ENCODE measurements around the gene PPIH. TPM values are rescaled to one million over a fixed set of nuclear protein-coding genes. Genes with fewer than 3 reads are reported as not detected.

Gene PPIH
- polyA plus RNA-seq, 1 donor from 2014 or later, result 85.0 TPM

DNA sequence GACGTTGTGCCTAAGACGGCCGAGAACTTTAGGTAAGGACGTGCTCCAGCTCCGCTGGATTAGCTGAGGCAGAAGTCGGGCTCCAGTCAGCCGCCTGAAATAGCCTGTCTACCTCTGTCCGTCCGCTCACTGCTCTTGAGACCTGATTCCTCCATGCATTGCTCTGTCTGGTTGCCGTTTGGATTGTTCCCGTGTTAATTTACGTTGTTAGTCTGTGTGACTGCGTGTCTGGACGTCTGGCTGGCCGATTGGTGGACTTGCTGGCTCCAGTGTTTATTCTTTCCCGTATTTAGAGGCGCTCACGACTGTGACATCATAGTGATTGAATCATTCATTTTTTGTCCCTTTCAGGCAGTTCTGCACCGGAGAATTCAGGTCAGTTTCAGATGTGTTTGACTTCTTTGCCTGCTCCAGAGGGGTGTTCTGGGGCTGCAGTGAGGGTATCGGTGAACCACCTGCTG lies 684 bp downstream of the PPIH start:
- Histone ChIP-seq H3K36me3 (ENCODE audit: insufficient read depth, low read length) (no peaks in the 10 kb centered on the region), H3K4me2 (ENCODE audit: low read length) (peak overlapping the region; percentile 73), H3K4me3 (ENCODE audit: low read length) (peak overlapping the region; percentile 85), H3K27ac (ENCODE audit: low read length) (peak overlapping the region; percentile 14), H3K79me2 (replicated peaks; ENCODE audit: insufficient read depth, low read length) (peaks cover 8% of the 10 kb centered on the region), H3K27me3 (ENCODE audit: insufficient read depth, low read depth, low read length) (no peaks in the 10 kb centered on the region), H3K9me2 (ENCODE audit: insufficient read depth, low read length) (no peaks in the 10 kb centered on the region), H3K9ac (ENCODE audit: low read length) (peak overlapping the region; percentile 61), H3K9me3 (ENCODE audit: low read length) (no peaks in the 10 kb centered on the region), H3F3A (ENCODE audit: insufficient read depth, low read length, poor library complexity, severe bottlenecking) (no peaks in the 10 kb centered on the region), H4K20me1 (ENCODE audit: insufficient read depth) (no peaks in the 10 kb centered on the region), H2AFZ (ENCODE audit: low read depth, low read length) (peak overlapping the region; percentile 41)
- no peak for TF ChIP-seq RAD21 (conservative IDR thresholded peaks at IDR 0.05)
- no peak for TF ChIP-seq POLR2AphosphoS5 (IDR thresholded peaks at IDR 0.05)
- TF ChIP-seq TAF1 (IDR thresholded peaks at IDR 0.05; ENCODE audit: low read depth), result no peak
- no peak for TF ChIP-seq SMC3 (conservative IDR thresholded peaks at IDR 0.05; ENCODE audit: poor library complexity)
- TF ChIP-seq, protein P1, sequence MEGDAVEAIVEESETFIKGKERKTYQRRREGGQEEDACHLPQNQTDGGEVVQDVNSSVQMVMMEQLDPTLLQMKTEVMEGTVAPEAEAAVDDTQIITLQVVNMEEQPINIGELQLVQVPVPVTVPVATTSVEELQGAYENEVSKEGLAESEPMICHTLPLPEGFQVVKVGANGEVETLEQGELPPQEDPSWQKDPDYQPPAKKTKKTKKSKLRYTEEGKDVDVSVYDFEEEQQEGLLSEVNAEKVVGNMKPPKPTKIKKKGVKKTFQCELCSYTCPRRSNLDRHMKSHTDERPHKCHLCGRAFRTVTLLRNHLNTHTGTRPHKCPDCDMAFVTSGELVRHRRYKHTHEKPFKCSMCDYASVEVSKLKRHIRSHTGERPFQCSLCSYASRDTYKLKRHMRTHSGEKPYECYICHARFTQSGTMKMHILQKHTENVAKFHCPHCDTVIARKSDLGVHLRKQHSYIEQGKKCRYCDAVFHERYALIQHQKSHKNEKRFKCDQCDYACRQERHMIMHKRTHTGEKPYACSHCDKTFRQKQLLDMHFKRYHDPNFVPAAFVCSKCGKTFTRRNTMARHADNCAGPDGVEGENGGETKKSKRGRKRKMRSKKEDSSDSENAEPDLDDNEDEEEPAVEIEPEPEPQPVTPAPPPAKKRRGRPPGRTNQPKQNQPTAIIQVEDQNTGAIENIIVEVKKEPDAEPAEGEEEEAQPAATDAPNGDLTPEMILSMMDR (IDR thresholded peaks at IDR 0.05; ENCODE audit: poor library complexity, severe bottlenecking), result no peak
- TF ChIP-seq MXI1 (conservative IDR thresholded peaks at IDR 0.05; ENCODE audit: poor library complexity, severe bottlenecking), result no peak
- TF ChIP-seq, protein P2, sequence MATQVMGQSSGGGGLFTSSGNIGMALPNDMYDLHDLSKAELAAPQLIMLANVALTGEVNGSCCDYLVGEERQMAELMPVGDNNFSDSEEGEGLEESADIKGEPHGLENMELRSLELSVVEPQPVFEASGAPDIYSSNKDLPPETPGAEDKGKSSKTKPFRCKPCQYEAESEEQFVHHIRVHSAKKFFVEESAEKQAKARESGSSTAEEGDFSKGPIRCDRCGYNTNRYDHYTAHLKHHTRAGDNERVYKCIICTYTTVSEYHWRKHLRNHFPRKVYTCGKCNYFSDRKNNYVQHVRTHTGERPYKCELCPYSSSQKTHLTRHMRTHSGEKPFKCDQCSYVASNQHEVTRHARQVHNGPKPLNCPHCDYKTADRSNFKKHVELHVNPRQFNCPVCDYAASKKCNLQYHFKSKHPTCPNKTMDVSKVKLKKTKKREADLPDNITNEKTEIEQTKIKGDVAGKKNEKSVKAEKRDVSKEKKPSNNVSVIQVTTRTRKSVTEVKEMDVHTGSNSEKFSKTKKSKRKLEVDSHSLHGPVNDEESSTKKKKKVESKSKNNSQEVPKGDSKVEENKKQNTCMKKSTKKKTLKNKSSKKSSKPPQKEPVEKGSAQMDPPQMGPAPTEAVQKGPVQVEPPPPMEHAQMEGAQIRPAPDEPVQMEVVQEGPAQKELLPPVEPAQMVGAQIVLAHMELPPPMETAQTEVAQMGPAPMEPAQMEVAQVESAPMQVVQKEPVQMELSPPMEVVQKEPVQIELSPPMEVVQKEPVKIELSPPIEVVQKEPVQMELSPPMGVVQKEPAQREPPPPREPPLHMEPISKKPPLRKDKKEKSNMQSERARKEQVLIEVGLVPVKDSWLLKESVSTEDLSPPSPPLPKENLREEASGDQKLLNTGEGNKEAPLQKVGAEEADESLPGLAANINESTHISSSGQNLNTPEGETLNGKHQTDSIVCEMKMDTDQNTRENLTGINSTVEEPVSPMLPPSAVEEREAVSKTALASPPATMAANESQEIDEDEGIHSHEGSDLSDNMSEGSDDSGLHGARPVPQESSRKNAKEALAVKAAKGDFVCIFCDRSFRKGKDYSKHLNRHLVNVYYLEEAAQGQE (IDR thresholded peaks at IDR 0.05; ENCODE audit: borderline replicate concordance), result no peak
- TF ChIP-seq EZH2 (IDR thresholded peaks at IDR 0.05; ENCODE audit: borderline replicate concordance, insufficient read depth, low read length, poor library complexity, severe bottlenecking), result no peak
- TF ChIP-seq EP300 (conservative IDR thresholded peaks at IDR 0.05; ENCODE audit: poor library complexity, severe bottlenecking), result no peak

- Histone ChIP-seq H2AFZ (ENCODE audit: low read depth, low read length) (no peak overlapping the region), H4K20me1 (ENCODE audit: insufficient read depth) (no peaks in the 10 kb centered on the region), H3K79me2 (replicated peaks; ENCODE audit: insufficient read depth, low read length) (peaks cover 8% of the 10 kb centered on the region), H3K27ac (ENCODE audit: low read length) (no peak overlapping the region), H3K9me3 (ENCODE audit: low read length) (no peaks in the 10 kb centered on the region), H3F3A (ENCODE audit: insufficient read depth, low read length, poor library complexity, severe bottlenecking) (no peaks in the 10 kb centered on the region), H3K27me3 (ENCODE audit: insufficient read depth, low read depth, low read length) (no peaks in the 10 kb centered on the region), H3K4me3 (ENCODE audit: low read length) (no peak overlapping the region), H3K9me2 (ENCODE audit: insufficient read depth, low read length) (no peaks in the 10 kb centered on the region), H3K36me3 (ENCODE audit: insufficient read depth, low read length) (no peaks in the 10 kb centered on the region), H3K4me2 (ENCODE audit: low read length) (no peak overlapping the region), H3K9ac (ENCODE audit: low read length) (no peak overlapping the region)
- TF ChIP-seq, protein P2 (IDR thresholded peaks at IDR 0.05; ENCODE audit: borderline replicate concordance), result no peak
- no peak for TF ChIP-seq EZH2 (IDR thresholded peaks at IDR 0.05; ENCODE audit: borderline replicate concordance, insufficient read depth, low read length, poor library complexity, severe bottlenecking)
Observed at GRCh38 chr1:42660907-42661500, 2.8 kb downstream of the PPIH start.

All from neural cell (in vitro differentiated cells).